HFFc6 (cell line): Measurements from ENCODE around the gene PEX10. TPM values are rescaled to one million over a fixed set of nuclear protein-coding genes. Genes with fewer than 3 reads are reported as not detected.

Experiments
- DNase-seq: peaks from one replicate; pipeline ENCODE4 v3.0.0-alpha.2; 2018
- H3K27ac Mint-ChIP-seq: 2 replicates; pipeline ENCODE4 v1.8.0; 2020; ENCODE audit warnings: mild to moderate bottlenecking, mixed read lengths
- H3K27me3 Mint-ChIP-seq: 2 replicates; pipeline ENCODE4 v1.8.0; 2021; ENCODE audit warnings: mild to moderate bottlenecking, moderate library complexity, mixed read lengths; ENCODE audit not compliant: insufficient read depth
- H3K36me3 Mint-ChIP-seq: 2 replicates; pipeline ENCODE4 v1.8.0; 2021; ENCODE audit warnings: low read depth, mixed read lengths
- H3K4me1 Mint-ChIP-seq: 2 replicates; pipeline ENCODE4 v1.8.0; 2020; ENCODE audit warnings: low read depth, mixed read lengths
- H3K4me3 Mint-ChIP-seq: 2 replicates; pipeline ENCODE4 v1.8.0; 2020; ENCODE audit warnings: mild to moderate bottlenecking, moderate library complexity, mixed read lengths
- H3K9me3 Mint-ChIP-seq: 2 replicates; pipeline ENCODE4 v1.8.0; 2020; ENCODE audit warnings: mild to moderate bottlenecking, mixed read lengths
- total RNA-seq, 6 experiments: library from RNA; stranded (reverse); fragmentation: NEBNext Ultra II Directional; extraction: Animal tissue kit (Norgen Biotek cat#: 25700); gene quantifications; 2 replicates in 1 of 6; 3 replicates in 5 of 6; pipeline ENCODE4 v1.2.3, GENCODE V29; 2021
- TF ChIP-seq, protein P1 (sequence below): fragments of 200-600 bp; sonication (generic); IDR thresholded peaks from 2 replicates; pipeline ENCODE4 v1.5.0; 2021; ENCODE audit warnings: antibody characterized with exemption, mild to moderate bottlenecking

The PEX10 gene
- total RNA-seq, 6 experiments from 2014 or later, result 25.4 to 29.8 (median 26.4) TPM

DNA sequence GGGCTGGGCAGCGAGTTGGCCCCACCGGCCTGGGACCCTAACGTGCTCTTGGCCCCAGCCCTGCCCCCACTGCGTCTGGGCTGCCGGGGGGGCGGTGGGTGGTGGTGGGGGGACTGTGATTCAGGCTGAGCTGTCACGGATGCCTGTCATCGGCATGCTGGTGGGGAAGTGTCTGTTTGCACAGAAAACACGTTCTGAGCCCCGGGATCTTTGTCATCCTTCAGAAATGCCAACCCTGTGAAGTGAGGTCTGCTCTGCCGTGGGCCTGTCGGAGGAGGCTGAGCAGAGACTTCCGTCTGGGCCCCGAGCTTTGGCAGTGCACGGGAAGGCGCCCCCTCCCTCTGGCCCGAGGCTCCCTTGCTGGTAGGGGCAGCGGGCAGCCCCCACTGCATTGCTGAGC, 39.4 kb upstream of the PEX10 start:
- DNase-seq, result peak; percentile 90
- peaks cover 5% of the 10 kb centered on the region for H3K27me3 Mint-ChIP-seq
- H3K9me3 Mint-ChIP-seq, result no peaks in the 10 kb centered on the region
- TF ChIP-seq, protein P1, sequence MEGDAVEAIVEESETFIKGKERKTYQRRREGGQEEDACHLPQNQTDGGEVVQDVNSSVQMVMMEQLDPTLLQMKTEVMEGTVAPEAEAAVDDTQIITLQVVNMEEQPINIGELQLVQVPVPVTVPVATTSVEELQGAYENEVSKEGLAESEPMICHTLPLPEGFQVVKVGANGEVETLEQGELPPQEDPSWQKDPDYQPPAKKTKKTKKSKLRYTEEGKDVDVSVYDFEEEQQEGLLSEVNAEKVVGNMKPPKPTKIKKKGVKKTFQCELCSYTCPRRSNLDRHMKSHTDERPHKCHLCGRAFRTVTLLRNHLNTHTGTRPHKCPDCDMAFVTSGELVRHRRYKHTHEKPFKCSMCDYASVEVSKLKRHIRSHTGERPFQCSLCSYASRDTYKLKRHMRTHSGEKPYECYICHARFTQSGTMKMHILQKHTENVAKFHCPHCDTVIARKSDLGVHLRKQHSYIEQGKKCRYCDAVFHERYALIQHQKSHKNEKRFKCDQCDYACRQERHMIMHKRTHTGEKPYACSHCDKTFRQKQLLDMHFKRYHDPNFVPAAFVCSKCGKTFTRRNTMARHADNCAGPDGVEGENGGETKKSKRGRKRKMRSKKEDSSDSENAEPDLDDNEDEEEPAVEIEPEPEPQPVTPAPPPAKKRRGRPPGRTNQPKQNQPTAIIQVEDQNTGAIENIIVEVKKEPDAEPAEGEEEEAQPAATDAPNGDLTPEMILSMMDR, result no peak
- no peaks in the 10 kb centered on the region for H3K36me3 Mint-ChIP-seq
- peak overlapping the region; percentile 60 for H3K4me3 Mint-ChIP-seq
- peaks cover 14% of the 10 kb centered on the region for H3K4me1 Mint-ChIP-seq
- H3K27ac Mint-ChIP-seq, result peak overlapping the region; percentile 85

DNA sequence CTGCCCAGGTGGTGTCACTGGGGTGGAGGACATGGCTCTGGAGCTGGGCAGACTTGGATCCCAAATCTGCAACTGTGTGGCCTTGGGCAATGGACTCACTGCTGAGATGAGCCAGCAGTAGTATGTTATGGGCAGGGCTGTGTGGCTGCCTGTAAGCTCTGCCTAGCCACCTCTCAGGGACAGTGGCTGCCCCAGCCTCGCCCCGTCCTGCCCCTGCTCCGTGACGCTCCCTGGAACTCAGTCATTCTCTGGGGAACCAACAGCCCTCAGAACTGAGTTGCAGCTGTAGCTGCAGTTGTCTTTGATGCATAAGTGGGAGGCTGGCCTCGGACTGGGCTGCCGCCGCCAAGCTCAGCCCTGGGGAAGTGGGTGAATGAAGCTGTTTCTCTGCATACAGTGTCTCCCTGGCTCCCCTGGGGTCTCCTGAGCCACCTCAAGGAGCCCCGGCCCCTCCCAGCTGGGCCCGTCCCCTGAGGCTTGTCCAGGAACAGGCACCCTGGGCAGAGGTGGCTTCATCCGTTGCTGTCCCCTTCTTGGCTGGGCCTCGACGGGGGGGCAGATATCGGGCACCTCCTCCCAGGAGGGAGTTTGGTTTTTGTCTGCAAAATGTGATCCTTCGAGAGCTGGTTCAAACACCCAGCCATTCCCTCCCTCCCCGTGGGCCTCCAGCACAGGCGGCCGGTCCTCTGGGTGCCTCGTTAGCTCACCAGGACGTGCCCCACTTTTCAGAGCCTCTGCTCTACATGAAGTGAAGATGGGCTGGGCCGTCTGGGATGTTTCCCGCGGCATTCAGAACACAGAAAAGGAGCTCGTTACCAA, 37.5 kb upstream of the PEX10 start:
- H3K4me3 Mint-ChIP-seq, result no peak overlapping the region
- H3K9me3 Mint-ChIP-seq, result no peaks in the 10 kb centered on the region
- TF ChIP-seq, protein P1, result no peak
- H3K4me1 Mint-ChIP-seq, result peaks cover 14% of the 10 kb centered on the region
- no peaks in the 10 kb centered on the region for H3K36me3 Mint-ChIP-seq
- H3K27me3 Mint-ChIP-seq, result peaks cover 5% of the 10 kb centered on the region
- no peak overlapping the region for H3K27ac Mint-ChIP-seq
- DNase-seq, result no peak

DNA sequence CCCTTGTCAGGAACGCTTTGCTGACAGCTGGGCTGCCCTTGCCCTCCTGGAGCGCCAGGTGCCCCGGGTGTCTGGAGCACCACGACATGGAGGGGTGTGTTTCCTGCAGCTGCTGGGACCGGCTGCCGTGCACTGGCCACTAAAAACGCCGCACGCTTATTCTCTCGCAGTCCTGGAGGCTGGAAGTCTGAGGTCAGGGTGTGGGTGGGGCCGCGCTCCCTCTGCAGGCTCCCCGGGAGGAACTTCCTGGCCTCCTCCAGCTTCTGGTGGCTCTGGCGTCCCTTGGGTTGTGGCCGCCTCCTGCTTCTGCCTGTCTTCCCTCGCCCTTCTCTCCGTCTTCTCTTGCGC, 35.7 kb upstream of the PEX10 start:
- H3K27ac Mint-ChIP-seq, result no peak overlapping the region
- TF ChIP-seq, protein P1, result no peak
- no peak overlapping the region for H3K4me3 Mint-ChIP-seq
- no peaks in the 10 kb centered on the region for H3K9me3 Mint-ChIP-seq
- peaks cover 12% of the 10 kb centered on the region for H3K4me1 Mint-ChIP-seq
- no peaks in the 10 kb centered on the region for H3K36me3 Mint-ChIP-seq
- peaks cover 8% of the 10 kb centered on the region for H3K27me3 Mint-ChIP-seq
- DNase-seq, result no peak

DNA sequence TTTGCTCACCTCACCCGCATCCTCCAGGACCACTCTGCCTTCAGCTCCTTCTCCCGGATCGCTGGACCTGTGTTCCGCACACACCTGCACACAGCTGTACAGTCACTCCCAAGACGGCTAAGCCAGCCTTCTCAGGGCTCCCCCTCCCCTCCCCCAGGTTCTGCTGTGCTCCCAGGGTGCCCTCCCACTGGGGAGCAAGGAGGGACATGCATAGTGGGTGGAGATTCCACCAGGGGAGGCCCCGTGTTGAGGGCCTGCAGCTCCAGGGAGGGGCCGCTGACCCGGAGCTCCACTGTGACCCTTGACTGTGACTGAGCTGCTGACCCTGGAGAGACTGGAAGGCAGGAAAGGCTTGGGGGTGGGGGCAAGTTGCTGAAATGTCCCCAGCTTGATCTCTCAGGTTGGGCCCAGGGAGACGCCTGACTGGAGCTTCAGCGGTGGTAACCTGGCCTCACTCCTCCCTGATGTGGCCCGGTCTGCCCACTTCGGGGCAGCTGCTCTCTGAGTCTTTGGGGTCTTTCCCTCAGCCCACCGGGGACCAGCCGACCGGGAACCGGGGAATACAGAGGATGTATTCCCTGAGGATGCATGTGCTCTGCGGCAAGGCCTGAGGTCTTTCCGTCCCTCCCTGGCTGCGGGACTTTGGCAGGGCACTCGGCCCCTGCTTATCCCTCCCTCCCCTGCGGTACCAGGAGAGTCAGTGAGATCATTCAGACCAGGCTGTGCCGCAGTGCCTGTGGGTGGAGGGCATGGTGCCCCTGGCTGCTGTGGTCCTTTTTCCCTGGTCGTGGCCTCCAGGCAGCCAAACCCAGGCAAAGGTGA, 35.1 kb upstream of the PEX10 start:
- TF ChIP-seq, protein P1, result no peak
- H3K4me3 Mint-ChIP-seq, result no peak overlapping the region
- H3K9me3 Mint-ChIP-seq, result no peaks in the 10 kb centered on the region
- no peak overlapping the region for H3K27ac Mint-ChIP-seq
- peaks cover 11% of the 10 kb centered on the region for H3K27me3 Mint-ChIP-seq
- H3K36me3 Mint-ChIP-seq, result no peaks in the 10 kb centered on the region
- H3K4me1 Mint-ChIP-seq, result peaks cover 6% of the 10 kb centered on the region; the same call in 1 of the 2 replicates
- no peak for DNase-seq

DNA sequence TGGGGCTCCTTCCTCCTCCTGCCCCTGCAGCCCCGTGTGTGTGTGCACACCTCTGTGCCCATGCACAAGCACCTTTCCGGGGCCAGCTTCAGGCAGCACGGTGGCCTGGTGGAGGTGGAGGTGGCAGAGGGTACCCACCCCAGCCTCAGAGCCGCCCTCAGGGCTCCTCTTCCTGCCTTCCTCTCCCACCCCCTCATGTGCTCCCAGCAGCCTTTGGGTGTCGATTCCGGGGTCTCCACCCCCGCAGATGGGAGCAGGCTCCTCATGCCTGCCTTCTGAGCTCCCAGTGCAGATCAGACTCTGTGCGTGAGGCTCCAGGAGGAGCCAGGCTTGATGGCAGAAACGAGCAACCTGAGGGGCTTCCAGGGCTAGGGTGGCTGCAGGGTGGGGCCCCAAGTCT, 34.5 kb upstream of the PEX10 start:
- no peak for DNase-seq
- Mint-ChIP-seq H3K4me1 (peaks cover 2% of the 10 kb centered on the region; the same call in 1 of the 2 replicates), H3K36me3 (no peaks in the 10 kb centered on the region), H3K27me3 (peaks cover 13% of the 10 kb centered on the region), H3K27ac (no peak overlapping the region), H3K4me3 (no peak overlapping the region), H3K9me3 (no peaks in the 10 kb centered on the region)
- TF ChIP-seq, protein P1, result no peak
